ENCODE measurements around the gene EIF3I.

GRCh38 chr1:32265846-32266245 lies 43.6 kb downstream of the EIF3I start:
- TF ChIP-seq, protein P1, sequence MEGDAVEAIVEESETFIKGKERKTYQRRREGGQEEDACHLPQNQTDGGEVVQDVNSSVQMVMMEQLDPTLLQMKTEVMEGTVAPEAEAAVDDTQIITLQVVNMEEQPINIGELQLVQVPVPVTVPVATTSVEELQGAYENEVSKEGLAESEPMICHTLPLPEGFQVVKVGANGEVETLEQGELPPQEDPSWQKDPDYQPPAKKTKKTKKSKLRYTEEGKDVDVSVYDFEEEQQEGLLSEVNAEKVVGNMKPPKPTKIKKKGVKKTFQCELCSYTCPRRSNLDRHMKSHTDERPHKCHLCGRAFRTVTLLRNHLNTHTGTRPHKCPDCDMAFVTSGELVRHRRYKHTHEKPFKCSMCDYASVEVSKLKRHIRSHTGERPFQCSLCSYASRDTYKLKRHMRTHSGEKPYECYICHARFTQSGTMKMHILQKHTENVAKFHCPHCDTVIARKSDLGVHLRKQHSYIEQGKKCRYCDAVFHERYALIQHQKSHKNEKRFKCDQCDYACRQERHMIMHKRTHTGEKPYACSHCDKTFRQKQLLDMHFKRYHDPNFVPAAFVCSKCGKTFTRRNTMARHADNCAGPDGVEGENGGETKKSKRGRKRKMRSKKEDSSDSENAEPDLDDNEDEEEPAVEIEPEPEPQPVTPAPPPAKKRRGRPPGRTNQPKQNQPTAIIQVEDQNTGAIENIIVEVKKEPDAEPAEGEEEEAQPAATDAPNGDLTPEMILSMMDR (IDR thresholded peaks at IDR 0.05) = no peak
- TF ChIP-seq POLR2AphosphoS5 (IDR thresholded peaks at IDR 0.05) = no peak

Data from upper lobe of left lung (tissue), 4 donors.